GM21360 (cell line): ENCODE results near the gene FAM83F.

Experiments
- ATAC-seq: cut with Tn5 transposase; IDR thresholded peaks from one replicate; pipeline ENCODE4 v1.9.1; 2021; ENCODE audit warnings: mild to moderate bottlenecking, moderate library complexity; ENCODE audit not compliant: unreplicated experiment

FAM83F gene

GRCh38 chr22:40031766-40032470, 37.2 kb downstream of the FAM83F start:
- no peak for ATAC-seq

- ATAC-seq = no peak
Measured at GRCh38 chr22:40033586-40034380, 39.0 kb downstream of the FAM83F start.

- ATAC-seq = no peak
Measured at GRCh38 chr22:40035351-40035750, 40.6 kb downstream of the FAM83F start.

GRCh38 chr22:40036126-40036525, 41.4 kb downstream of the FAM83F start:
- ATAC-seq = no peak

GRCh38 chr22:40036591-40037225, 42.0 kb downstream of the FAM83F start:
- ATAC-seq = no peak

GRCh38 chr22:40037320-40037719, 42.6 kb downstream of the FAM83F start:
- ATAC-seq = no peak

GRCh38 chr22:40039482-40040115, 44.8 kb downstream of the FAM83F start:
- no peak for ATAC-seq

- ATAC-seq = no peak
Measured at GRCh38 chr22:40040927-40041326, 46.2 kb downstream of the FAM83F start.

- ATAC-seq = no peak
Measured at GRCh38 chr22:40041366-40042137, 46.8 kb downstream of the FAM83F start.

GRCh38 chr22:40042312-40042711, 47.6 kb downstream of the FAM83F start:
- no peak for ATAC-seq

GRCh38 chr22:40043081-40043480, 48.3 kb downstream of the FAM83F start:
- no peak for ATAC-seq

- no peak for ATAC-seq
Measured at GRCh38 chr22:40043793-40044101, 49.0 kb downstream of the FAM83F start.

- peak; percentile 69 for ATAC-seq
Measured at GRCh38 chr22:40044102-40044869, 49.5 kb downstream of the FAM83F start.

- ATAC-seq = peak; percentile 23
Measured at GRCh38 chr22:40044870-40045834, 50.4 kb downstream of the FAM83F start.

GRCh38 chr22:40046126-40046525, 51.4 kb downstream of the FAM83F start:
- no peak for ATAC-seq

- ATAC-seq = no peak
Measured at GRCh38 chr22:40050258-40050657, 55.5 kb downstream of the FAM83F start.

- ATAC-seq = no peak
Measured at GRCh38 chr22:40051322-40051721, 56.6 kb downstream of the FAM83F start.

- no peak for ATAC-seq
Measured at GRCh38 chr22:40053460-40053859, 58.7 kb downstream of the FAM83F start.

GRCh38 chr22:40054486-40054885, 59.7 kb downstream of the FAM83F start:
- no peak for ATAC-seq
